NCI-H1092 treated with DMSO at 0.1 percent for 48 hours (cell line): ENCODE measurements around the gene UNC13C.

Experiments used
- DNase-seq: peaks from one replicate; lab custom pipeline; 2025; lab: John Stamatoyannopoulos, UW

Gene UNC13C

DNA sequence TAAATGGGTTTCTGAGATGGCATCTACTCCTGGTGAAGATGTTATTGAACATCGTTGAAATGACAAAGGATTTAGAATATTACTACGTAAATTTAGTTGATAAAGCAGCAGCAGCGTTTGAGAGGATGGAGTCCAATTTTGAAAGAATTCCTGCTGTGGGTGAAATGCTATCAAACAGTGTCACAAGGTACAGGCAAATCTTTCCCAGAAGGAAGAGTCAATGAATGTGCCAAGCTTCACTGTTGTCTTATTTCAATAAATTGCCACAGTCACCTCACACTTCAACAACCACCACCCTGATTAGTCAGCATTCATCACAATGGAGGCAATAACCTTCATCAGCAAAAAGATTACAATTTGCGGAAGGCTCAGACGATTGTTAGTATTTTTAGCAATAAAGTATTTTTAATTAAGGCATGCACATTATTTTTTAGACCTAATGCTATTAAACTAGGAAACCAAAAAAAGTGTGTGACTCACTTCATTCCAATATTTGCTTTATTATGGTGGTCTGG is 142.8 kb downstream of the UNC13C start:
- no peak for DNase-seq

DNA sequence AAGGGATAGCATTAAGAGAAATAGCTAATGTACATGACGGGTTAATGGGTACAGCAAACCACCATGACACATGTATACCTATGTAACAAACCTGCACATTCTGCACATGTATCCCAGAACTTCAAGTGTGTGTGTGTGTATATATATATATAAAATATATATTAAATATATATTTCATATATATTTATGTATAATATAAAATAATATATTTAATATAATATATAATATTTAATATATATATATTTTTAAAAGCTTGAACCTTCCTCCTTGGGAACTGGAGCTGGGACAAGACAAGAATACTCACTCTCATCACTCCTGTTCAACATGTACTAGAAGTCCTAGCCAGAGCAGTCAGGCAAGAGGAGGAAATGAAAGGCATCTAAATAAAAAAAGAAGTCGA is 149.3 kb downstream of the UNC13C start:
- no peak for DNase-seq

DNA sequence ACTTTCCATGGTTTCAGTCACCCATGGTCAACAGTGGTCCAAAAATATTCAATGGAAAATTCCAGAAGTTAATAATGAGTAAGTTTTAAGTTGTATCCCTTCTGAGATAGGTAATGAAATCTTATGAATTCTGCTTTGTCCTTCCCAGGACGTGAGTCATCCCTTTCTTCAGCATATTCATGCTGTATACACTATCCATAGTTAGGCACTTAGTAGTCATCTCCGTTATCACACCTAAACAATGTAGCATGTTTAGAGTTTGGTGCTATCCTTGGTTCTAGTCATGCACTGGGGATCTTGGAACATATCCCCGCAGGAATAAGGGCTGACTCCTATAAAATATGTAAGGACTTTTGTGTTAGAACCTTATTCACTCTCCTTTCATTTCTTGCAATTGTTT is 153.2 kb downstream of the UNC13C start:
- no peak for DNase-seq

GRCh38 chr15:54149115-54149531 is 170.9 kb downstream of the UNC13C start:
- DNase-seq = no peak

DNA sequence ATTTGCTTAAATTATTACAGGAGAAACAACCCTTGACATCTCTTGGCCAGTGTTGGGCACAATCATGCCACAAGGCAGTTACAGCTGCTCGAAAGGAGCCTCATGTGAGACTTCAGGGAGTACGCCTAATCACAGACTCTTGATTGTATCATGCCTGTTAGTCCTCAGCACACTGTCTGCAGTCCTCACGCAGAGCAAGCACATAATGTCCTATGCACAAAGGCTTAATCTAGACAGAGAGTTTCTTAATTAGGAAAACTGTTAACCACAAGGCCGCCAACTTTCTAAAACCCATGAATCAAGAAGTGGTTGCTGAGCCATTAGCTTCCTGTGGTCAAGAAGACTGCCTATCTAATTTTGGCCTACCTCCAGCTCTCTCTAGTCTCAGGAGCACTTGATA is 172.0 kb downstream of the UNC13C start:
- DNase-seq = no peak

DNA sequence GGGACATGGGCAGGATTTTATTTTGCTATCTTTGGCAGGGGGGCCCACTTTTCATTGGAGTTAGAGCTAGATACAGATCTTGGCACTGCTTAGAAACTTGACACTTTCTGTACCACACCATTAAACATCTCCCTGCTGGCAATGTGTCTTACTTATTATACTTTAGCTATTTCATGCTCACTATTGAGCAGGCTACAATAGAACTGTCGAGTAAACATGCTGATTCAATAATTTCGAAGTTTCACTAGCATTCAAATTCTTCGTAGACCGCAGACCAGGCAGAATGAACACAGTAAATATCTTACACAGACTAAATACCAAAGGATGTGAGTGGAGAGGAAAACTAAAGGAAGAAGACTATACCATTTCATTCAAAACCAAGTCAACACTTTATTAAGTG is 180.8 kb downstream of the UNC13C start:
- DNase-seq = no peak

- no peak for DNase-seq
Measured at GRCh38 chr15:54187325-54187724, 209.1 kb downstream of the UNC13C start.

GRCh38 chr15:54197995-54198394 is 219.8 kb downstream of the UNC13C start:
- no peak for DNase-seq

DNA sequence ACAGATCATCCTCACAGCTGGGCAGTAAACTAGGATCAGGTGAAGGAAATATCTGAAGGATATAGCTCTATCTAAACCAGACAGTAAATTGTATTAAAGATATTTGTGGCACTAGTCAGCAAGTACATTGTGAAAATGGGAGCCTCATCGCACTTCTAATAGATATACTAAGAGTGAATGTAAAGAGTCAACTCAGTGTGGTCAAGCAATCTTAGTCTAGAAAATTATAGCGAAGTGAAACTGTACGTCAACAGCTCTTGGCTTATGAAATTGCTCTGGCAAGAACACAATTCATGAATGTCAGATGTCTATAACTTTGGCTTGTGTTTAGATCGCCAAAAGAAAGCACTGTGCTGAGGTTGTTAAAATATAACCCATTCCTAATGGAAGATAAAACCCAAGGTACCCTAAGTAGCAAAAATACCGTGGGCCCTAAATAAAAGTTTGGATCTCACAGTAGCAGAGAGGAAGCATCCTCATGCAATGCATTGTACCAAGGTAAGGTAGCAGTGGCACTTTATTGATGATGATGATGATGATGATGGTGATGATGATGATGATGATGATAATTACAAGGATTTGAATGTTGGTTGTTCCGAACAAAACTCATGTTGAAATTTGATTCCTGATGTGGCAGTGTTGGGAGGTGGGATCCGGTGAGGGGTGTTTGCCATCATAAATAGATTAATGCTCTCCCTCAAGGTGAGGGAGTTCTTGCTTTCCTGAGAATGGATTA is 228.5 kb downstream of the UNC13C start:
- DNase-seq = no peak

- DNase-seq = no peak
Measured at GRCh38 chr15:54208786-54209185, 230.5 kb downstream of the UNC13C start.

DNA sequence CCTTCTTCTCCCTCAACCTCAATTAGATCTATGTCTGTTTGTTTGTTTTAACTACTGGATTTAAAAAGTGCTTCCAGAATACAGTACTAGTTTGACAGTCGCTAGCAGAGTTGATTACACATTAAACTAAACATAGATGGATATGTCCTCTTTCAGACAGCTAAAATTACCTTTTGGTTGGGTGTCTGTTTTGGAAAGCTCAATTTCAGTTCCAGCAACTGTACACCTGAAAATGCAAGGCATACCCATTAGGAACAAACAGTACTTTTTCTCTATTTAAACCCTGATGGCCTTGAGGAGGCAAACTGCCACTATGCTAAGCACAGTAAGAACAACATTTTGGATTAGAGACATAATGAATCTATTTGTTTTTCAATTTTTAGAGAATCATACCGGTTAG is 234.4 kb downstream of the UNC13C start:
- DNase-seq = no peak

DNA sequence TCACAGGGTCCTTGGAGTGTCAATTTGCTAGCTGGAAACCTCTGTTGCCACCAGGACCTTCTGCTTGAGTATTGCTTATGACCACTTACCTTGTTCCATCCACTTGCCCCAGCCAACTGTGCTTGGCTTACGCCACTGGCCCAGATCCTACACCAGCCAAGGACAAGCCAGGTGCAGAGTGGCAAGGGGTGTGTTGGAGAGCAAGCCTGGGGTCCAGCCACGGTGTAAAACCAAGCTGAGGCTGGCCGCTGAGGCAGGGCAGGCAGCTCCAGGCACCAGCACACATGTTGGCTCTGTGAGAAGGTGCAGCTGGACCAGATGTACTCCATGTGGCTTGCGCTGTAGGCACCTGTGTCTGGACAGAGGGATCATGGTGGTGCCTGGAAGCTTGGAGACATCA is 248.2 kb downstream of the UNC13C start:
- DNase-seq = no peak

- no peak for DNase-seq
Measured at GRCh38 chr15:54227569-54227968, 249.3 kb downstream of the UNC13C start.

DNA sequence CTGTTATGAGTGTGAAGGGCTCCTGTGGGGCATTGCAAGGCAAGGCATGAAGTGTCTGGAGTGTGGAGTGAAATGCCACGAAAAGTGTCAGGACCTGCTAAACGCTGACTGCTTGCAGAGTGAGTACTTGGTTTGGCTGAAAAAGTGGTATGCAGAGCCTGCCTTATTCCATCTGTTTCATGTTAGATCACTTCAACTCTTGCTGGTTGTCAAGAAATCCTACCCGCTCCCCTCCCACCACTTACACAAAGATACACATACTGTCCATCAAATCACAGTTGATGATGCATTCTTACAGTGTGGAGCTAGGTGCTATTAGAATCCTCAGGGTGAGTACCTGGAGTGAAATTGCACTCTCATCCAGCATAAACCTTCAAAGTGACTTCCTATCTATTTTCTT is 272.1 kb downstream of the UNC13C start:
- DNase-seq = no peak

DNA sequence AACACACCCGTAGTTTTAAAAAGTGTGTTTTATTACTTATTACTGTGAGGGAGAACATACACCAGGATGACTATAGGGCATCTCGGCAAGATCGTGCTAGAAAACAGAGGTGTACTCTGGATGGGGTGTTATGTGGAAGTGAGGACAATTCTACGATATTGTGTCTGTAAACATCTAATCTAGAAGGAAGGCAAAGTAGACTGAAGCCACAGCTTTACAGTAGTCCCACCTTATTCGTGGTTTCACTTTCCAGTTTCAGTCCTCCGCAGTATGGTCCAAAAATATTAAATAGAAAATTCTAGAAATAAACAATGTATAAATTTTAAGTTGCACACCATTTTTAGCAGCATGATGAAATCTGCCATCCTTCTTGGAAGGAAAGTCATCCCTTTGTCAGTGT is 277.9 kb downstream of the UNC13C start:
- DNase-seq = no peak

- DNase-seq = no peak
Measured at GRCh38 chr15:54273928-54274327, 295.7 kb downstream of the UNC13C start.

- DNase-seq = no peak
Measured at GRCh38 chr15:54277834-54278233, 299.6 kb downstream of the UNC13C start.

GRCh38 chr15:54280726-54281125 is 302.5 kb downstream of the UNC13C start:
- no peak for DNase-seq

DNA sequence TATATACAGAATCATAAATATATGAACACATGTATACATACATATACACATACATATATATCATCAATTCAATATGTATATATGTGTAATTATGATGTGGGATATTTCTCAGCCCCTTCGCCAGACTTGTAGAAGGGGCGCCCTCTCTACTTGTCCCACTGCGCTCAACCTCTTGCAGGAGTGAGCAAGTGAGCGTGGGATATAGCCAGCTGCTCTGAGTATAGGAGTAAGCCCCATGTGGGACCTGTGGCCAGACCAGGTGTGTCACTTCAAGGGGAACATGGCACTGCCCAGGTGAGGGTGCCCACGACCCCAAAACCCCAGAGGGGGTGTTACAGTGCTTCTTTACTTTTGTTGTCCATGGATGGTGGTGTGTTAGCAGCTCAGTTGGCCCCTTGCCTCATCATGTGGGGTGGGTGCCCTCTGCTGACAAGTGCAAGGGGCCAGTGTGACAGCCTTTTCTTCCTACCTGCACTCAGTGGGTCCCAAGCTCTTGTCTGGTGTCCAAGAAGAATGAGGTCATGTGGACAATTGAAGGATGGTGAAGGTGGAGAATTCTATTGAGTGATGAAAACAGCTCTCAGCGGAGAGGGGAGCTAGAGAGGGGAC is 304.1 kb downstream of the UNC13C start:
- DNase-seq = no peak

DNA sequence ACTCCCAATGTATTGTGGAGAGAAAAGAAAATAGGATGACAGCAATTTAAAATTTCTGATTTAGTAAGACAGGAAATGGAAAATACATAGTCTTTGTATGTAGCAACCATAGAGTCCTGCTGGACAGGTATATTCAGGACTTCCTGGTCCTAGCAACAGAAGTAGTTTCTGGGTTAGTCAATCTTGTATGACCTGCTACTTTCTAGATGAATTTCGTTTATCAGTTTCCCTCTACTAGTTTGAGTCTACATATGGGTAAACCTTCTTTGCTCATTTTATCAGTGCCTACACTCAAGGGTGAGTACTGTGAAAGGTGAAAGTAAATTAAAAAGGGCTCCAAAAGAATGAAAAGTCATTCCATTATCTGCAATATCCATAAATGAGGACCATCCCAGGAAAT is 309.8 kb downstream of the UNC13C start:
- no peak for DNase-seq

GRCh38 chr15:54289590-54290136 is 311.4 kb downstream of the UNC13C start:
- no peak for DNase-seq

DNA sequence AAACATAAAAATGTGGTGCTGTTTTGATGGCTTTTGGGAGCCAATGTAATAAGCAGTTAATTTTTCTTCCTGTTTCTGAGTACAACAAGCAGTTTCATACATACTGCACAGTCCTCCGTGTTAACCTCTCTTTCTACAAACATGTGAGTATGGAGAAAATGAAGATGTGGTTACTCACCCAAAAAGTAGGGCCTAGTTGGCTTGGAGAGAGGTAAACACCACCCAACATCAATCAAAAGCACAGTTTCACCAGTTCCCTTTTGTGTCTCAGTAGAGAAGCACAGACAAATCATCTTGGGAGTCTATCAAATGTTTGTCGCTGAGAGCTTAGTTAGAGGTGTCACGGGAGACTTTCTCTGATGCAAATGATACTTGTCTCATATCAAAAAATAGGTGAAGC is 320.2 kb downstream of the UNC13C start:
- DNase-seq = no peak

GRCh38 chr15:54304321-54304720 is 326.1 kb downstream of the UNC13C start:
- no peak for DNase-seq

DNA sequence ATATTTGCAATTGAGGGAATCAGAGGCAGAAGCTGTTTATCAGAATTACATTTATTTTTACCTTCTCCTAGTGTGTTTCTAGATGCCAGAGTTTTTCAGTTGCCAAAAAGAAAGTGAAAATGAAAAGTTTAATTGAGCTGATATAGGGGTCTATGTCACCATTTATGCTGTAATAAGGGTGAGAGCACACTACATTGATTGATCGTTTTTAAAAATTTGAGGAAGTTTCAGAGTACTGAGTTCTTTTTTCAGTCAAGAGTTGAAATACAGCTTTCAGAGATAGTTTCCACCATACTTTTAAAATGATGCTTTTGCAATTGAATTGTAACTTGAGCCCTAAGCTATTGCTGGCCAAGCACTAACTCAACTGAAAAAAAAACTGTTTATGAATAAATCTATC is 326.9 kb downstream of the UNC13C start:
- no peak for DNase-seq
